ENCODE results near the gene DGKG. TPM values are rescaled to one million over a fixed set of nuclear protein-coding genes. Genes with fewer than 3 reads are reported as not detected.

Gene DGKG
- total RNA-seq, 3 donors from 2014 or later = 0.80 to 6.7 (median 0.96) TPM

GRCh38 chr3:186180891-186181481 is 181.0 kb downstream of the DGKG start:
- ATAC-seq = peak; percentile 13
- Histone ChIP-seq H3K4me1 (ENCODE audit: low read depth) (peaks cover 4% of the 10 kb centered on the region), H3K4me3 (no peak overlapping the region), H3K36me3 (ENCODE audit: low read depth) (no peaks in the 10 kb centered on the region), H3K9me3 (no peaks in the 10 kb centered on the region)
- no peak for DNase-seq
- intact Hi-C loops (cut with DNase I, micrococcal nuclease) = no loop called here
- TF ChIP-seq, protein P1, sequence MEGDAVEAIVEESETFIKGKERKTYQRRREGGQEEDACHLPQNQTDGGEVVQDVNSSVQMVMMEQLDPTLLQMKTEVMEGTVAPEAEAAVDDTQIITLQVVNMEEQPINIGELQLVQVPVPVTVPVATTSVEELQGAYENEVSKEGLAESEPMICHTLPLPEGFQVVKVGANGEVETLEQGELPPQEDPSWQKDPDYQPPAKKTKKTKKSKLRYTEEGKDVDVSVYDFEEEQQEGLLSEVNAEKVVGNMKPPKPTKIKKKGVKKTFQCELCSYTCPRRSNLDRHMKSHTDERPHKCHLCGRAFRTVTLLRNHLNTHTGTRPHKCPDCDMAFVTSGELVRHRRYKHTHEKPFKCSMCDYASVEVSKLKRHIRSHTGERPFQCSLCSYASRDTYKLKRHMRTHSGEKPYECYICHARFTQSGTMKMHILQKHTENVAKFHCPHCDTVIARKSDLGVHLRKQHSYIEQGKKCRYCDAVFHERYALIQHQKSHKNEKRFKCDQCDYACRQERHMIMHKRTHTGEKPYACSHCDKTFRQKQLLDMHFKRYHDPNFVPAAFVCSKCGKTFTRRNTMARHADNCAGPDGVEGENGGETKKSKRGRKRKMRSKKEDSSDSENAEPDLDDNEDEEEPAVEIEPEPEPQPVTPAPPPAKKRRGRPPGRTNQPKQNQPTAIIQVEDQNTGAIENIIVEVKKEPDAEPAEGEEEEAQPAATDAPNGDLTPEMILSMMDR (IDR thresholded peaks at IDR 0.05) = no peak

DNA sequence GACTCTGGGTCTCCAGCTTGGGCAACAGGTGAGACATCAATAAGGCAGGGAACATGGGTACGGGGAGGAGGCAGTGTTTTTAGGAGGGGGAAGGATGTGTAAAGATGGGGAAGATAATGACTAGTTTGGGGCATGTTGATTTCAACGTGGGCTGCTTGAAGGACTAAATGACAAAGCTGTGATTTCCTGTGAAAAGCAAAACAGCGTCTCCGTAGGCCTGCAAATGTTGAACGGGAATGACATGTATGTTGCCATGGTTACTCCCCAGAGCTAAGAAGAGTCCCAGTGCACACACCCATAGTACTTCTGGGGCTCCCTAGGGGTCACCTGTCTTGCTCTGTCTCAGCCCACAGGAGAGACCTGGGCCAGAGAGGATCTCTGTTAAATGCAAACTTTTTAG is 181.9 kb downstream of the DGKG start:
- intact Hi-C loops (cut with DNase I, micrococcal nuclease) = no loop called here
- Histone ChIP-seq H3K4me1 (ENCODE audit: low read depth) (peaks cover 4% of the 10 kb centered on the region), H3K4me3 (no peak overlapping the region), H3K36me3 (ENCODE audit: low read depth) (no peaks in the 10 kb centered on the region), H3K9me3 (no peaks in the 10 kb centered on the region)
- TF ChIP-seq, protein P1 (IDR thresholded peaks at IDR 0.05) = no peak
- ATAC-seq (no peak), DNase-seq (no peak)

DNA sequence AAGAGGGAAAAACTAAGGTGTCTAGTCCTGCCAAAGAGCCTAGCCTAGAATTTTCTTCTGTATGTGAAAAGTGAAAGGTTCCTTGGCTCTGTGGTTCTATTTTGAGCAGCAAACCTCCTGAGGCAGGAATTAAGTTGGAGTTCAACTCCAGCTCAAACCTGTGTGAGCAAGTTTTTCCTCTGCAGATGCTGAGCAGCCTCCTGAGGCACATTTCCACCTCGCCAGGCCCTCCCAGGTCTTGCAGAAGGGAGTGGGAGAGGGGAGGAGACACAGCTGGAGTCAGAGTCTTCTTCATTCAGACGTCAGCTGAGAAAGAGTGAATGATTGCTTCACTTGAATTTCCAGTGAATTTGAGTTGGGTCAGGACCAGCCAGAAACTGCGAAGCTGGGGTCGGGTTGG is 183.6 kb downstream of the DGKG start:
- TF ChIP-seq, protein P1 (IDR thresholded peaks at IDR 0.05) = no peak
- Histone ChIP-seq H3K4me1 (ENCODE audit: low read depth) (peaks cover 4% of the 10 kb centered on the region), H3K36me3 (ENCODE audit: low read depth) (no peaks in the 10 kb centered on the region), H3K4me3 (no peak overlapping the region), H3K9me3 (no peaks in the 10 kb centered on the region)
- intact Hi-C loops (cut with DNase I, micrococcal nuclease) = no loop called here
- ATAC-seq (no peak), DNase-seq (no peak)

DNA sequence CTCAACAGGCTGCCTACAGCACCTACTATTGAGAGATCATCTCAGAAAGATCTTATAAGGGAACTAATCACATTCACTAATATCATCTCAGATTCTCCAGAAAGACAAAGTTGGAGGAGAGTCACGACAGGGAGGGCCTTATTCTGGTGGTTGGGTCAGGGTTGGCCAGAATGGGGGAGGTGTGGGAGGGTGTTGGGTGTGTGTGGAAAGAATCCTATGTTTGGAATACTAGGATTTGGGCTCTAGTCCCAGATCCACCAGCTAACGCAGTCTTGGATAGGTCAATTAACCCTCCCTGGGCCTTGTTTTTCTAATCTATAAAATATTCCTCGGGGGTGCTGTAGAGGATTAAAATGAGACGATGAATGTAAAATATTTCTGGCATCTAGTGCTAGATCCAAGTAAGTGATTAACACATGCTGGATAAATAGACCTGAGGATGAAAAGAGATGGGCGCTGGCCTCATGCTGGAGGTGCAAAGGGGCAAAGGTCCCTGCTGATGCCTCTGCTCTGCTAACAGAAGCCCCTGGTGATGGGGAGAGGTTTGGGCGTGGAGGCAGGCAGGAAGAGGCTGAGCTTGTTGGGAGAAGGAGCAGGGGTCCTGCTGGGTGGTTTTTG is 185.6 kb downstream of the DGKG start:
- ATAC-seq (no peak), DNase-seq (no peak)
- peaks cover 4% of the 10 kb centered on the region for H3K4me1 ChIP-seq (ENCODE audit: low read depth)
- H3K4me3 ChIP-seq = no peak overlapping the region
- intact Hi-C loops (cut with DNase I, micrococcal nuclease) = no loop called here
- no peaks in the 10 kb centered on the region for H3K36me3 ChIP-seq (ENCODE audit: low read depth)
- TF ChIP-seq, protein P1 (IDR thresholded peaks at IDR 0.05) = no peak
- H3K9me3 ChIP-seq = no peaks in the 10 kb centered on the region

DNA sequence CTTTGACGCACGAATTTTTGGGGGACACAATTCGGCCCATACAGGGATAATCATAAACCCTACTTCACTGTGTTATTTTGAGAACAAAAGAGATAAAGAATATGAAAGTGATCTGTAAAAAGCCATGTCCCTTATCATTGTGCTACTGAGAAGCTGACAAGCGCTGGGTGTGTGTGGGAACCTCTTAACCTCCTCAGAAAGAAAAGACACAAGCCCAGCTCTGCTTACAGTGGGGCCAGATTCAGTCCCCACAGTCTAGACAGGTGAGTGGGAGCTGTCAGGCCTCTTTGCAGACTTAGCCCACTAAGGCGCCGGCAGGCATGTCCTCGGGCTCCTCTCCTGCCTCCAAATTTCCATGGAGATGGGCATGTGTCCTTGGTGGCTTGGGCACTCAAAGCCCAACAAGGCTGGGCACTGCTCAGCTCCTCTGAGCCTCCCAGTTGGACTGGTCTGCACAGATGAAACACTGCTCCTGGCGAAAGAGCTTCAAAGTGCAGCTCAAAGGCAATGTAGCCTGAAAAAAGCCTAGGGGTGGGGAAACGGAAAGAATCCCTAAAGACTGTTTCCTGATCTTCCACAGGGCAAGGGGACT is 188.7 kb downstream of the DGKG start:
- intact Hi-C loops (cut with DNase I, micrococcal nuclease) = no loop called here
- TF ChIP-seq, protein P1 (IDR thresholded peaks at IDR 0.05) = no peak
- Histone ChIP-seq H3K9me3 (no peaks in the 10 kb centered on the region), H3K4me1 (ENCODE audit: low read depth) (no peaks in the 10 kb centered on the region), H3K4me3 (no peak overlapping the region), H3K36me3 (ENCODE audit: low read depth) (no peaks in the 10 kb centered on the region)
- no peak for DNase-seq
- ATAC-seq = no peak
